Measurements from ENCODE around the gene PLA2G3. TPM values are rescaled to one million over a fixed set of nuclear protein-coding genes. Genes with fewer than 3 reads are reported as not detected.

Gene PLA2G3
- total and polyA plus RNA-seq, 2 experiments from 2014 or later = 18.0 to 34.5 TPM

- no peak for TF ChIP-seq ETS1 (IDR thresholded peaks at IDR 0.05)
- TF ChIP-seq NANOG (IDR thresholded peaks at IDR 0.05; ENCODE audit: borderline replicate concordance) = no peak
- TF ChIP-seq, protein P1, sequence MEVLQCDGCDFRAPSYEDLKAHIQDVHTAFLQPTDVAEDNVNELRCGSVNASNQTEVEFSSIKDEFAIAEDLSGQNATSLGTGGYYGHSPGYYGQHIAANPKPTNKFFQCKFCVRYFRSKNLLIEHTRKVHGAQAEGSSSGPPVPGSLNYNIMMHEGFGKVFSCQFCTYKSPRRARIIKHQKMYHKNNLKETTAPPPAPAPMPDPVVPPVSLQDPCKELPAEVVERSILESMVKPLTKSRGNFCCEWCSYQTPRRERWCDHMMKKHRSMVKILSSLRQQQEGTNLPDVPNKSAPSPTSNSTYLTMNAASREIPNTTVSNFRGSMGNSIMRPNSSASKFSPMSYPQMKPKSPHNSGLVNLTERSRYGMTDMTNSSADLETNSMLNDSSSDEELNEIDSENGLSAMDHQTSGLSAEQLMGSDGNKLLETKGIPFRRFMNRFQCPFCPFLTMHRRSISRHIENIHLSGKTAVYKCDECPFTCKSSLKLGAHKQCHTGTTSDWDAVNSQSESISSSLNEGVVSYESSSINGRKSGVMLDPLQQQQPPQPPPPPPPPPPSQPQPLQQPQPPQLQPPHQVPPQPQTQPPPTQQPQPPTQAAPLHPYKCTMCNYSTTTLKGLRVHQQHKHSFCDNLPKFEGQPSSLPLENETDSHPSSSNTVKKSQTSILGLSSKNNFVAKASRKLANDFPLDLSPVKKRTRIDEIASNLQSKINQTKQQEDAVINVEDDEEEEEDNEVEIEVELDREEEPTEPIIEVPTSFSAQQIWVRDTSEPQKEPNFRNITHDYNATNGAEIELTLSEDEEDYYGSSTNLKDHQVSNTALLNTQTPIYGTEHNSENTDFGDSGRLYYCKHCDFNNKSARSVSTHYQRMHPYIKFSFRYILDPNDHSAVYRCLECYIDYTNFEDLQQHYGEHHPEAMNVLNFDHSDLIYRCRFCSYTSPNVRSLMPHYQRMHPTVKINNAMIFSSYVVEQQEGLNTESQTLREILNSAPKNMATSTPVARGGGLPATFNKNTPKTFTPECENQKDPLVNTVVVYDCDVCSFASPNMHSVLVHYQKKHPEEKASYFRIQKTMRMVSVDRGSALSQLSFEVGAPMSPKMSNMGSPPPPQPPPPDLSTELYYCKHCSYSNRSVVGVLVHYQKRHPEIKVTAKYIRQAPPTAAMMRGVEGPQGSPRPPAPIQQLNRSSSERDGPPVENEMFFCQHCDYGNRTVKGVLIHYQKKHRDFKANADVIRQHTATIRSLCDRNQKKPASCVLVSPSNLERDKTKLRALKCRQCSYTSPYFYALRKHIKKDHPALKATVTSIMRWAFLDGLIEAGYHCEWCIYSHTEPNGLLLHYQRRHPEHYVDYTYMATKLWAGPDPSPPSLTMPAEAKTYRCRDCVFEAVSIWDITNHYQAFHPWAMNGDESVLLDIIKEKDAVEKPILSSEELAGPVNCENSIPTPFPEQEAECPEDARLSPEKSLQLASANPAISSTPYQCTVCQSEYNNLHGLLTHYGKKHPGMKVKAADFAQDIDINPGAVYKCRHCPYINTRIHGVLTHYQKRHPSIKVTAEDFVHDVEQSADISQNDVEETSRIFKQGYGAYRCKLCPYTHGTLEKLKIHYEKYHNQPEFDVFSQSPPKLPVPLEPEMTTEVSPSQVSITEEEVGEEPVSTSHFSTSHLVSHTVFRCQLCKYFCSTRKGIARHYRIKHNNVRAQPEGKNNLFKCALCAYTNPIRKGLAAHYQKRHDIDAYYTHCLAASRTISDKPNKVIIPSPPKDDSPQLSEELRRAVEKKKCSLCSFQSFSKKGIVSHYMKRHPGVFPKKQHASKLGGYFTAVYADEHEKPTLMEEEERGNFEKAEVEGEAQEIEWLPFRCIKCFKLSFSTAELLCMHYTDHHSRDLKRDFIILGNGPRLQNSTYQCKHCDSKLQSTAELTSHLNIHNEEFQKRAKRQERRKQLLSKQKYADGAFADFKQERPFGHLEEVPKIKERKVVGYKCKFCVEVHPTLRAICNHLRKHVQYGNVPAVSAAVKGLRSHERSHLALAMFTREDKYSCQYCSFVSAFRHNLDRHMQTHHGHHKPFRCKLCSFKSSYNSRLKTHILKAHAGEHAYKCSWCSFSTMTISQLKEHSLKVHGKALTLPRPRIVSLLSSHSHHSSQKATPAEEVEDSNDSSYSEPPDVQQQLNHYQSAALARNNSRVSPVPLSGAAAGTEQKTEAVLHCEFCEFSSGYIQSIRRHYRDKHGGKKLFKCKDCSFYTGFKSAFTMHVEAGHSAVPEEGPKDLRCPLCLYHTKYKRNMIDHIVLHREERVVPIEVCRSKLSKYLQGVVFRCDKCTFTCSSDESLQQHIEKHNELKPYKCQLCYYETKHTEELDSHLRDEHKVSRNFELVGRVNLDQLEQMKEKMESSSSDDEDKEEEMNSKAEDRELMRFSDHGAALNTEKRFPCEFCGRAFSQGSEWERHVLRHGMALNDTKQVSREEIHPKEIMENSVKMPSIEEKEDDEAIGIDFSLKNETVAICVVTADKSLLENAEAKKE (CRISPR knock-in tag; IDR thresholded peaks at IDR 0.05) = no peak
- TF ChIP-seq EZH2 (IDR thresholded peaks at IDR 0.05; ENCODE audit: low read depth, unreplicated experiment) = no peak
- no peak for TF ChIP-seq POLR2AphosphoS5 (IDR thresholded peaks at IDR 0.05; ENCODE audit: low read depth)
Measured at GRCh38 chr22:31143537-31143936, 3.2 kb upstream of the PLA2G3 start (continued).

DNA sequence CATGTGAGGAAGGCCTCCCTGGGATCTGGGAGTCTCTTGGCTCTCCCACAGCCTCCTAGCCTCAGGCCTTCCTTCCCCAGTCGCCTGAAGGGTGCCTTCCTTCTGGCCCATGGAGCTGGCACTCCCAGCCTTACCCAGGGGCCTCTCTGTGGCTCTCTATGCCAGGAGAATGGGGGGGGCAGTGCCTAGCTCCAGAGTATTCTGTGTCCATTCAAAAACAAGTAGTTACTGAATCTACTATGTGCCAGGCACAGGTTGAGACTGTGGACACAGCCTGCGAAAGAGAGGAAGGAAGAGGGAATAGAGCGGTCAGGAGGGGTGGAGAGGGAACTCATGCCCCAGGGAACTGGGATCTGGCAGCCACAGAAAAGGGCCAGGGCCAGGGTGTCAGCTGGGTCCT, 2.7 kb upstream of the PLA2G3 start:
- no peak for ATAC-seq
- H3K27ac Mint-ChIP-seq = no peak overlapping the region
- H3K4me3 Mint-ChIP-seq = no peak overlapping the region
- H3K9me2 ChIP-seq (ENCODE audit: insufficient read depth) = no peaks in the 10 kb centered on the region
- peaks cover 4% of the 10 kb centered on the region; the same call in 1 of the 3 replicates for H3K36me3 Mint-ChIP-seq (ENCODE audit: low read depth)
- peaks cover 16% of the 10 kb centered on the region for H3K4me1 Mint-ChIP-seq
- H3F3A ChIP-seq (replicated peaks; ENCODE audit: low read depth) = no peaks in the 10 kb centered on the region
- no peak overlapping the region for H3K27ac ChIP-seq (ENCODE audit: low read depth)
- H3K79me2 ChIP-seq (replicated peaks; ENCODE audit: insufficient read depth) = peaks cover 20% of the 10 kb centered on the region
- H3K4me3 ChIP-seq = no peak overlapping the region
- peaks cover 29% of the 10 kb centered on the region for H3K9me3 Mint-ChIP-seq
- no peaks in the 10 kb centered on the region for H3K27me3 ChIP-seq (ENCODE audit: insufficient read depth)
- H3K4me1 ChIP-seq (ENCODE audit: insufficient read depth) = peaks cover 21% of the 10 kb centered on the region
- no peaks in the 10 kb centered on the region for H3K36me3 ChIP-seq (ENCODE audit: insufficient read depth)
- no peak overlapping the region for H3K4me2 ChIP-seq
- H4K20me1 ChIP-seq (replicated peaks; ENCODE audit: insufficient read depth) = peaks cover 6% of the 10 kb centered on the region; the same call in 1 of the 2 replicates
- TF ChIP-seq ETS1 (IDR thresholded peaks at IDR 0.05) = no peak
- no peak for TF ChIP-seq ZNF114 (CRISPR knock-in tag; IDR thresholded peaks at IDR 0.05)
- TF ChIP-seq EZH2phosphoT487 (IDR thresholded peaks at IDR 0.05; ENCODE audit: unreplicated experiment) = no peak
- TF ChIP-seq NANOG (IDR thresholded peaks at IDR 0.05; ENCODE audit: borderline replicate concordance) = no peak
- TF ChIP-seq, protein P2, sequence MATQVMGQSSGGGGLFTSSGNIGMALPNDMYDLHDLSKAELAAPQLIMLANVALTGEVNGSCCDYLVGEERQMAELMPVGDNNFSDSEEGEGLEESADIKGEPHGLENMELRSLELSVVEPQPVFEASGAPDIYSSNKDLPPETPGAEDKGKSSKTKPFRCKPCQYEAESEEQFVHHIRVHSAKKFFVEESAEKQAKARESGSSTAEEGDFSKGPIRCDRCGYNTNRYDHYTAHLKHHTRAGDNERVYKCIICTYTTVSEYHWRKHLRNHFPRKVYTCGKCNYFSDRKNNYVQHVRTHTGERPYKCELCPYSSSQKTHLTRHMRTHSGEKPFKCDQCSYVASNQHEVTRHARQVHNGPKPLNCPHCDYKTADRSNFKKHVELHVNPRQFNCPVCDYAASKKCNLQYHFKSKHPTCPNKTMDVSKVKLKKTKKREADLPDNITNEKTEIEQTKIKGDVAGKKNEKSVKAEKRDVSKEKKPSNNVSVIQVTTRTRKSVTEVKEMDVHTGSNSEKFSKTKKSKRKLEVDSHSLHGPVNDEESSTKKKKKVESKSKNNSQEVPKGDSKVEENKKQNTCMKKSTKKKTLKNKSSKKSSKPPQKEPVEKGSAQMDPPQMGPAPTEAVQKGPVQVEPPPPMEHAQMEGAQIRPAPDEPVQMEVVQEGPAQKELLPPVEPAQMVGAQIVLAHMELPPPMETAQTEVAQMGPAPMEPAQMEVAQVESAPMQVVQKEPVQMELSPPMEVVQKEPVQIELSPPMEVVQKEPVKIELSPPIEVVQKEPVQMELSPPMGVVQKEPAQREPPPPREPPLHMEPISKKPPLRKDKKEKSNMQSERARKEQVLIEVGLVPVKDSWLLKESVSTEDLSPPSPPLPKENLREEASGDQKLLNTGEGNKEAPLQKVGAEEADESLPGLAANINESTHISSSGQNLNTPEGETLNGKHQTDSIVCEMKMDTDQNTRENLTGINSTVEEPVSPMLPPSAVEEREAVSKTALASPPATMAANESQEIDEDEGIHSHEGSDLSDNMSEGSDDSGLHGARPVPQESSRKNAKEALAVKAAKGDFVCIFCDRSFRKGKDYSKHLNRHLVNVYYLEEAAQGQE (IDR thresholded peaks at IDR 0.05; ENCODE audit: unreplicated experiment) = no peak
- no peak for TF ChIP-seq JUNB (IDR thresholded peaks at IDR 0.05; ENCODE audit: unreplicated experiment)
- no peak for TF ChIP-seq EZH2 (IDR thresholded peaks at IDR 0.05; ENCODE audit: low read depth, unreplicated experiment)
- no peak for TF ChIP-seq POLR2AphosphoS5 (IDR thresholded peaks at IDR 0.05; ENCODE audit: low read depth)
- TF ChIP-seq STAT1 (IDR thresholded peaks at IDR 0.05; ENCODE audit: unreplicated experiment) = no peak
- DNase-seq (ENCODE audit: low spot score) = no peak
- peaks cover 14% of the 10 kb centered on the region for H3K27me3 Mint-ChIP-seq (ENCODE audit: insufficient read depth, low read depth, poor library complexity)
- H2AFZ ChIP-seq = no peak overlapping the region

Measured in GM23338 (cell line).